GM12864 (cell line): ENCODE measurements around the gene TEX22.
A peak's percentile ranks its signal among the peaks of the same experiment; 100 is the strongest.

Experiments
- DNase-seq: peaks from one replicate; pipeline ENCODE4 v3.0.0-alpha.2; 2011; ENCODE audit warnings: low read depth
- H3K4me3 ChIP-seq: 2 replicates; pipeline ENCODE4 v1.5.1; 2011; ENCODE audit warnings: mild to moderate bottlenecking, low read depth, low read length, control low read depth
- TF ChIP-seq, protein P1 (sequence below): IDR thresholded peaks from 2 replicates; pipeline ENCODE4 v1.5.1; 2011; ENCODE audit warnings: low read depth, mild to moderate bottlenecking, moderate library complexity, low read length, control low read depth, inconsistent platforms; ENCODE audit errors: missing control alignments

The TEX22 gene

DNA sequence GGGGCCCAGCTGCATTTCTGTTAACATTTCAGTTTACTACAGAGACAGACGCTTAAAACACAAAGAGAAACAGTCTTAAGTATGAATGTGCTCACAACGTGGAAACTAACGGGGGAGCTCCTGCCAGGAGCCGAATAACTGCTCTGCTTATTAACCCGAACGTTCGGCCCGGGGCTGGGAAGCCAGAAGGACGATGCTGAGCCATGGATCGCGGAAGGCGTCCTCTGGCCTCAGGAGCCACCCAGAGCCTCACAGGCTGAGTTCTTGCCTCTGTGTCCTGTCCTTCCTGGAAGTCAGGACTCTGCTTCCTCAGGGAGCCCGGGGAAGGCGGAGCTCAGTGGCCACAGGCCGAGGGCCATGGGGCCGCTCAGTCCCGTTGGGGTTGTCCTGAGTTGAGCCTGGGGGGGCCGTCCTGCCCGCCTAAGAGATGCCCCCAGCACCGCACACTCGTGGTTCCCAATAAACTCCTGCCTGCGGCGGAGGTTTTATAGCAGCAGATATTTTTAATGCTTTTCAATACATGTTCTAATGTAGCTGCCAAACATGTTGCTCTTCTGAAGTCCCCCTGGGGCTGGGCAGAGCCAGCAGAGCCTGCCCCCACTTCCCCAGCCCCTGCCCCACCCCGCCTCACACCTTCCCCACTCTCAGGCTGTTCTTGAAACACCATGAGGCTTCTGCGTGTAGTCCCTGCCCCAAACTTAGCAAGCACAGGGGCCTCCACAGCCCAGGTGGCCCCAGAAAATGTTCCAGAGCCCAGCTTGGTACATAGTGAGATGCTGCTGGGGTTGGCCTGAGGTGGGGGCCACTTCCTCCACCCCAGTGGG lies 3.4 kb upstream of the TEX22 start:
- TF ChIP-seq, protein P1, sequence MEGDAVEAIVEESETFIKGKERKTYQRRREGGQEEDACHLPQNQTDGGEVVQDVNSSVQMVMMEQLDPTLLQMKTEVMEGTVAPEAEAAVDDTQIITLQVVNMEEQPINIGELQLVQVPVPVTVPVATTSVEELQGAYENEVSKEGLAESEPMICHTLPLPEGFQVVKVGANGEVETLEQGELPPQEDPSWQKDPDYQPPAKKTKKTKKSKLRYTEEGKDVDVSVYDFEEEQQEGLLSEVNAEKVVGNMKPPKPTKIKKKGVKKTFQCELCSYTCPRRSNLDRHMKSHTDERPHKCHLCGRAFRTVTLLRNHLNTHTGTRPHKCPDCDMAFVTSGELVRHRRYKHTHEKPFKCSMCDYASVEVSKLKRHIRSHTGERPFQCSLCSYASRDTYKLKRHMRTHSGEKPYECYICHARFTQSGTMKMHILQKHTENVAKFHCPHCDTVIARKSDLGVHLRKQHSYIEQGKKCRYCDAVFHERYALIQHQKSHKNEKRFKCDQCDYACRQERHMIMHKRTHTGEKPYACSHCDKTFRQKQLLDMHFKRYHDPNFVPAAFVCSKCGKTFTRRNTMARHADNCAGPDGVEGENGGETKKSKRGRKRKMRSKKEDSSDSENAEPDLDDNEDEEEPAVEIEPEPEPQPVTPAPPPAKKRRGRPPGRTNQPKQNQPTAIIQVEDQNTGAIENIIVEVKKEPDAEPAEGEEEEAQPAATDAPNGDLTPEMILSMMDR, result no peak
- DNase-seq, result no peak
- H3K4me3 ChIP-seq, result no peak overlapping the region

DNA sequence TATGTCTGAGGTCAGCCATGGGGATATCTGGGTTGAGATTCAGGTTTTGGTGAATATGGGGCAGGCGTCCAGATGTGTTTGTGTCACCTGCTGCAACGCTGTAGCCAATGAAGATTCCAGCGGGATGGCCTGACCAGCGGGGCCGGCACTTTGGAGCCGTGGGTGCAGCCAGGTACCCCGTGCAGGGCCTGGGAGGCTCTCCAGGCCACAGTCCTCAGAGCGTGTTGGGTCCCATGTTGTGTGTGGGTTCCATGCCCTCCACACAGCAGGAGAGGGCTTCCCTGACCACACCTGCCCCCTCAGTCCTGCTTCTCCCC lies 2.8 kb upstream of the TEX22 start:
- DNase-seq, result no peak
- TF ChIP-seq, protein P1, result no peak

DNA sequence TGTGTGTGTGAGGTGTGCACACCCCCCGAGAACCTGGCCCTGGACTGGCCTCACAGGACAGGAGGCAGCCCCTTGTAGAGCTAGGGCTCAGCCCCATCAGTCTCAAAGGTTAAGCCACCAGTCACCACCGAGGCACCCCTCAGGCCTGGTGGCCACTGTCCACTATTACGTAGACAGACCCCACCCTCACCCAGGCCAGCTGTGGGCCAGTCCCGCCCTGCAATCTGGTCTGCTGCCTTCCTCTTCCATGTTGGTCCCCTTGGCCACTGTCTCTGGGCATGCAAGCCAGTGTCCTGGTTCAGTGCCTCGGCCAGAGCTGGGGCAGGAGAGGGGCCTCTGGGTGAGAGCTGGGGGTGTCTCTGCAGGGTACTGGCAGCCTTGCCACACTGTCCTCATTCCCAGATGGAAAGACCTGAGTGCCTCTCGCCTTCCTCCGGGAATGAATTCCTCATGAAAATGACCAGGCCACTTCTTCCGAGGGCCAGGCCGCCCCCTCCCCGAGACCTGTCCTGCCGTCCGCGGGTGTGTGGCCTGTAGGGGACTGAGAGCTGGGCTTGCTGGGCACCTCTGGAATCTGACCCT lies 897 bp upstream of the TEX22 start:
- peak overlapping the region; percentile 10; the same call in 1 of the 2 replicates for H3K4me3 ChIP-seq
- no peak for DNase-seq

More for the DNA sequence above, 2.8 kb upstream of the TEX22 start:
- H3K4me3 ChIP-seq, result no peak overlapping the region

DNA sequence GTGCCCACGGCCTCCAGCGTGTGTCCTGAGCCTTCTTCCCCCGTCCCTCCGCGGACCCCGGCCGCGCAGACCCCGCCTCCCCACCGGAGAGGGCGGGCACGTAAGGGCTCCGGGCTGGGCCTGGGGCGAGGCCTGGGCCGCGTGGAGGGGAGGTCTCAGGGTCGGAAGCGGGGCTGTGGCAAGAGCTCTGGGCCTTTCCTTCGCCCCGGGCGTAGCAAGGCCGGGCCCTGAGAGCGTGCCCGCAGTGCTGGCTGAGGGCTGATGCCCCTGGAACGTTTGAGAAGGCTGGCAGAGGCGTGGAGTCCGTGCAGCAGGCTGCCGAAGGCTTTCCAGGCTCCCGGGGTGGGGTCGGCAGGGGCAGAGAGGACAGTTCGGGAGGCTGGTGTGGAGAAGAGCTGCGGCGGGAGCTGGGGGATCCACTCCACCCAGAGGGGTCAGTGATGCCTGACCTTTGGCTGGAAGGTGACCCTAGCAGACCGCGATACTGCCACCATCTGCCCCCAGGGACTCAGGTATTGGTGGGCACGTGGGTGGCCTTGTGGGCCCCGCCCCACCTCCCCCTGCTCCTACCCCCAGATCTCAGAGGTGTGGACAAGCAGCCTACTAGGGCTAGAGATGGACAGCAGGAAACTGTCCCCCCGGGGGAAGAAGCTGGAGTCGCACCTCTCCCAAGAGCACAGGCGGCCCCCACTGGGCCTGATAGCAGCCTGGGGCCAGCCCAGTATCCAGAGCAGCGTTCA lies 558 bp downstream of the TEX22 start:
- TF ChIP-seq, protein P1, result no peak
- peak overlapping the region; percentile 96 for H3K4me3 ChIP-seq
- DNase-seq, result no peak

More for the DNA sequence above, 897 bp upstream of the TEX22 start:
- TF ChIP-seq, protein P1, result no peak

DNA sequence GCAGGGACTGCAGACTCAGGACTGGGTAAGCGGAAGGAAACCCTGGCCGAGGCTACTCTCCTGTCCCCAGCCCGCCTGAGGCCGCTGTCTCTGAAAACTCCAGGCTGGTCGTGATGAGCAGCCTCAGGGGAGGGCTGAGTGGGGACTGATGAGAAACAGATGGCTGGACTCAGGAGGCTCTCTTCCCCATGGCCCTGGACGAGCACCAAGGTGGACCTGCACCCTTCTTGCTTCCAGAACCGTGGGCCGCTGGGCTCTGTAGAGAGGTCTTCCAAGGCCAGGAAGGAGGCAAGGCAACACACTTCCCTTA lies 1.1 kb downstream of the TEX22 start:
- no peak for DNase-seq
- TF ChIP-seq, protein P1, result no peak
- H3K4me3 ChIP-seq, result peak overlapping the region; percentile 96

DNA sequence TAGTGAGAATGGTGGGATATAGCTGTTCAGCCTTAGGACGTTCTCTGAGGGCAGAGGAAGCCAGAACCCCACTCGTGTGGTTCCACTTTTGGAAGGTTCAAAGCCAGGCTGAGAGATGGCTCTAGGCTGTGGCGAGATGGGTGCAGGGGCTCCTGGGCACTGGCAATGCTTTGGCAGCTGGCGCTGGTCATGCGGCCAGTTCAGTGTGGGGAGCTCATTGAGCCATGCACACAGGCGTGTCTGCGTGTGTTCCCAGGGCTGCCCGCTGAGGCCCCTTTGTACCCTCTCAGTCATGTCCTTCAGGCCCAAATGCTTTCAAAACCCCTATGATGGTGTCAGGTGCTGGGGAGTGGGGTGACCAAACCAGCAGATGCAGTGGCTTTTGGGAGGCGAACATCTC lies 1.7 kb downstream of the TEX22 start:
- DNase-seq, result no peak
- no peak overlapping the region for H3K4me3 ChIP-seq
- TF ChIP-seq, protein P1, result no peak

DNA sequence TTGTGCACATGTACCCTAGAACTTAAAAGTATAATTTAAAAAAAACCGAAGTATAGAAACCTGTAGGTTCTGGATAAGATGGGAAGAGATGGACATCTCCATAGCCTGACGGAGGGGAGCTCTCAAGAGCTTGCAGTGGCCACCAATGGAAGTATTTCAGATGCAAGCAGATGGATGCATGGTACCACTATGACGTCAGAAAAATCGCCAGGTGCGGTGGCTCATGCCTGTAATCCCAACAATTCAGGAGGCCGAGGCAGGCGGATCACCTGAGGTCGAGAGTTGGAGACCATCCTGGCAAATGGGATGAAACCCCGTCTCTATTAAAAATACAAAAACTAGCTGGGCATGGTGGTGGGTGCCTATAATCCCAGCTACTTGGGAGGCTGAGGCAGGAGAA lies 3.4 kb downstream of the TEX22 start:
- no peak overlapping the region for H3K4me3 ChIP-seq
- TF ChIP-seq, protein P1, result no peak
- no peak for DNase-seq
